WI38 (cell line): ENCODE data around the gene SLAIN2.

Experiments
- H3K4me3 ChIP-seq: 2 replicates; pipeline ENCODE4 v1.5.1; 2011; ENCODE audit warnings: low read depth, mild to moderate bottlenecking, control low read depth, low read length
- CTCF ChIP-seq: IDR thresholded peaks from 2 replicates; pipeline ENCODE4 v1.5.1; 2012; ENCODE audit warnings: low read depth, mild to moderate bottlenecking, control low read depth, low read length

Gene SLAIN2

GRCh38 chr4:48356355-48356754 lies 15.0 kb downstream of the SLAIN2 start:
- no peak for TF ChIP-seq CTCF
- H3K4me3 ChIP-seq: no peak overlapping the region

- TF ChIP-seq CTCF: no peak
- H3K4me3 ChIP-seq: no peak overlapping the region
These were observed 19.1 kb downstream of the SLAIN2 start for GRCh38 chr4:48360285-48361011.

GRCh38 chr4:48361012-48361400 lies 19.7 kb downstream of the SLAIN2 start:
- no peak for TF ChIP-seq CTCF
- no peak overlapping the region for H3K4me3 ChIP-seq

- no peak for TF ChIP-seq CTCF
- no peak overlapping the region for H3K4me3 ChIP-seq
These were observed 25.3 kb downstream of the SLAIN2 start for GRCh38 chr4:48366611-48367010.

GRCh38 chr4:48367016-48367415 lies 25.7 kb downstream of the SLAIN2 start:
- no peak overlapping the region for H3K4me3 ChIP-seq
- TF ChIP-seq CTCF: no peak

GRCh38 chr4:48368389-48368788 lies 27.1 kb downstream of the SLAIN2 start:
- H3K4me3 ChIP-seq: no peak overlapping the region
- no peak for TF ChIP-seq CTCF

GRCh38 chr4:48369248-48369647 lies 27.9 kb downstream of the SLAIN2 start:
- TF ChIP-seq CTCF: no peak
- H3K4me3 ChIP-seq: no peak overlapping the region
